Fibroblast of skin of right quadriceps (primary cell): Measurements from ENCODE around the gene SERBP1.
"Not testable (repeated sequence)": the region's sequence is repeated elsewhere in the genome, so short reads cannot be mapped to it uniquely, and the experiment has no call there.

ENCODE experiments used
- DNase-seq: peaks from one replicate; pipeline ENCODE4 v3.0.0-alpha.2; 2013

Gene SERBP1

GRCh38 chr1:67430358-67431155, at the start of gene SERBP1:
Gene SERBP1, minus strand, starts transcription at chr1:67430402. Its CDS starts 102 bp downstream, at chr1:67430300.
- peak; percentile 97 for DNase-seq

GRCh38 chr1:67479146-67479891, 49.1 kb upstream of the SERBP1 start:
- peak; percentile 56 for DNase-seq

GRCh38 chr1:67476906-67477305, 46.7 kb upstream of the SERBP1 start:
- DNase-seq: no peak

GRCh38 chr1:67476006-67476482, 45.8 kb upstream of the SERBP1 start:
- no peak for DNase-seq

- no peak for DNase-seq
Measured at GRCh38 chr1:67472056-67472455, 41.9 kb upstream of the SERBP1 start.

GRCh38 chr1:67469431-67469830, 39.2 kb upstream of the SERBP1 start:
- DNase-seq: peak; percentile 17

GRCh38 chr1:67468066-67468718, 38.0 kb upstream of the SERBP1 start:
- DNase-seq: no peak

- DNase-seq: no peak
Measured at GRCh38 chr1:67465375-67465774, 35.2 kb upstream of the SERBP1 start.

- DNase-seq: no peak
Measured at GRCh38 chr1:67464746-67465145, 34.5 kb upstream of the SERBP1 start.

GRCh38 chr1:67464058-67464457, 33.9 kb upstream of the SERBP1 start:
- no peak for DNase-seq

- DNase-seq: peak; percentile 39
Measured at GRCh38 chr1:67463298-67463955, 33.2 kb upstream of the SERBP1 start.

GRCh38 chr1:67460676-67461500, 30.7 kb upstream of the SERBP1 start:
- DNase-seq: peak; percentile 42

- DNase-seq: no peak
Measured at GRCh38 chr1:67459068-67459467, 28.9 kb upstream of the SERBP1 start.

- DNase-seq: no peak
Measured at GRCh38 chr1:67458663-67459062, 28.5 kb upstream of the SERBP1 start.

- no peak for DNase-seq
Measured at GRCh38 chr1:67457247-67457646, 27.0 kb upstream of the SERBP1 start.

- no peak for DNase-seq
Measured at GRCh38 chr1:67451815-67452214, 21.6 kb upstream of the SERBP1 start.

GRCh38 chr1:67451356-67451755, 21.2 kb upstream of the SERBP1 start:
- no peak for DNase-seq

GRCh38 chr1:67446893-67447292, 16.7 kb upstream of the SERBP1 start:
- no peak for DNase-seq

GRCh38 chr1:67446014-67446413, 15.8 kb upstream of the SERBP1 start:
- not testable (repeated sequence) for DNase-seq

GRCh38 chr1:67441739-67442281, 11.6 kb upstream of the SERBP1 start:
- DNase-seq: no peak

GRCh38 chr1:67441183-67441582, 11.0 kb upstream of the SERBP1 start:
- DNase-seq: peak; percentile 48

GRCh38 chr1:67440339-67440738, 10.1 kb upstream of the SERBP1 start:
- DNase-seq: no peak
